LNCAP (cell line): ENCODE results near the gene PDLIM1.

ENCODE experiments used
- CTCF ChIP-seq: fragments of 450-650 bp; IDR thresholded peaks from 2 replicates; pipeline ENCODE4 v1.5.1; 2017; ENCODE audit warnings: mild to moderate bottlenecking

Gene PDLIM1

GRCh38 chr10:95244152-95244551, 46.7 kb downstream of the PDLIM1 start:
- no peak for TF ChIP-seq CTCF

- no peak; the same call in 1 of the 2 replicates for TF ChIP-seq CTCF
These were observed 47.5 kb downstream of the PDLIM1 start for GRCh38 chr10:95243318-95243617.

GRCh38 chr10:95242581-95243317, 48.1 kb downstream of the PDLIM1 start:
- TF ChIP-seq CTCF = peak; percentile 69

- no peak for TF ChIP-seq CTCF
These were observed 49.3 kb downstream of the PDLIM1 start for GRCh38 chr10:95241533-95241932.

GRCh38 chr10:95240811-95241210, 50.0 kb downstream of the PDLIM1 start:
- TF ChIP-seq CTCF = no peak

GRCh38 chr10:95237376-95238170, 53.2 kb downstream of the PDLIM1 start:
- TF ChIP-seq CTCF = no peak

- no peak for TF ChIP-seq CTCF
These were observed 54.5 kb downstream of the PDLIM1 start for GRCh38 chr10:95236068-95236903.
